HFFc6 (cell line): ENCODE results near the gene WTAP. TPM values are rescaled to one million over a fixed set of nuclear protein-coding genes. Genes with fewer than 3 reads are reported as not detected.

Experiments
- DNase-seq: peaks from one replicate; pipeline ENCODE4 v3.0.0-alpha.2; 2018
- H3K27ac Mint-ChIP-seq: 2 replicates; pipeline ENCODE4 v1.8.0; 2020; ENCODE audit warnings: mild to moderate bottlenecking, mixed read lengths
- H3K27me3 Mint-ChIP-seq: 2 replicates; pipeline ENCODE4 v1.8.0; 2021; ENCODE audit warnings: mild to moderate bottlenecking, moderate library complexity, mixed read lengths; ENCODE audit not compliant: insufficient read depth
- H3K36me3 Mint-ChIP-seq: 2 replicates; pipeline ENCODE4 v1.8.0; 2021; ENCODE audit warnings: low read depth, mixed read lengths
- H3K4me1 Mint-ChIP-seq: 2 replicates; pipeline ENCODE4 v1.8.0; 2020; ENCODE audit warnings: low read depth, mixed read lengths
- H3K4me3 Mint-ChIP-seq: 2 replicates; pipeline ENCODE4 v1.8.0; 2020; ENCODE audit warnings: mild to moderate bottlenecking, moderate library complexity, mixed read lengths
- H3K9me3 Mint-ChIP-seq: 2 replicates; pipeline ENCODE4 v1.8.0; 2020; ENCODE audit warnings: mild to moderate bottlenecking, mixed read lengths
- CTCF ChIP-seq: fragments of 200-600 bp; sonication (generic); IDR thresholded peaks from 2 replicates; pipeline ENCODE4 v1.5.0; 2021; ENCODE audit warnings: antibody characterized with exemption, mild to moderate bottlenecking
- total RNA-seq, 6 experiments: library from RNA; stranded (reverse); fragmentation: NEBNext Ultra II Directional; extraction: Animal tissue kit (Norgen Biotek cat#: 25700); gene quantifications; 2 replicates in 1 of 6; 3 replicates in 5 of 6; pipeline ENCODE4 v1.2.3, GENCODE V29; 2021

The WTAP gene
- total RNA-seq, 6 experiments from 2014 or later, result 64.0 to 73.5 (median 68.7) TPM

DNA sequence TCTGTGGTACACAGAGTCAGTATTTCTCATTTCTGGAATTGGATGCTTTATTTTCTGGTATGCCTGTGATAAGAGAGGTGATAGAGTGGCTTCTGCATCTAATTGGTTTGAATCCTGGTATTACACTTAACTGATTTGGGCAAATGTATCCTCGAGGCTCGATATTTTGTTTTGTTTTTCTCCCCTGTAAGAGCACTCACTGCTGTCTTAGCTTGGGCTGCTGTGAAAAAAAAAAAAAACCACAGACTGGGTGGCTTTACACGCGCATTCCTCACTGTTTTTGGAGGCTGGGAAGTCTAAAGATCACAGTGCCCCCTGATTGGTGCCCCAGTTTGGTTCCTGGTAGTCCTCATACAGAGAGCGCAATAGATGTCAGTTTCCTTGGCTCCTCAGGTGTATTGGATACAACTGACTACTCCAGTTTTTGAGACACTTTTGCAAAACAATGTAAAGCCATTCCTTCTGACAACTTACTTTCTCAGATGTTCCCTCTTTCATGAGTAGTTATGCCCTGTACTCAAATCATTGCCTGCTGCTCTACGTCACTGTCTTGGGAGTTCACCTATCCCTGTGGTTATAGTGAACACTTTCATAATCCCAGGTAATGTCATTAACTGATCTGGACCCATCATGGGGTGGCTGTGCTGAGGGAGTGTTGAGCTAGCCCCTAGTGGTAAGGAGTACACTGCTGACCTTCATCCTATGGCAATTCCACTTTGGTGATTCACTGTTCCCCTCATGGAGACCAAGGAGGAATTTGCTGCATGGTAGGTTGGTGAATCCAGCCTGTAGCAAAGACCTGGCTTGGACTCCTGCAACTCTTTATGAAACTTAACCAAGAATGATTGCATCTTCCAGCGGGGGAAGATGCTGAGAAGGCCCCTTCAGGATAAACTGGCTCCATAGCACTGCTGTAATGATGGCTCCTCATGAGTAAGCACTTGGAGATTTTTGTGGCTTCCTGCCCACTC lies 31.0 kb downstream of the WTAP start:
- H3K9me3 Mint-ChIP-seq, result no peaks in the 10 kb centered on the region
- H3K4me3 Mint-ChIP-seq, result peak overlapping the region; percentile 21; the same call in 1 of the 2 replicates
- peak; percentile 80 for DNase-seq
- peaks cover 47% of the 10 kb centered on the region for H3K4me1 Mint-ChIP-seq
- H3K36me3 Mint-ChIP-seq, result peaks cover 49% of the 10 kb centered on the region
- peaks cover 2% of the 10 kb centered on the region; the same call in 1 of the 2 replicates for H3K27me3 Mint-ChIP-seq
- H3K27ac Mint-ChIP-seq, result peak overlapping the region; percentile 86
- peak; percentile 67 for TF ChIP-seq CTCF

DNA sequence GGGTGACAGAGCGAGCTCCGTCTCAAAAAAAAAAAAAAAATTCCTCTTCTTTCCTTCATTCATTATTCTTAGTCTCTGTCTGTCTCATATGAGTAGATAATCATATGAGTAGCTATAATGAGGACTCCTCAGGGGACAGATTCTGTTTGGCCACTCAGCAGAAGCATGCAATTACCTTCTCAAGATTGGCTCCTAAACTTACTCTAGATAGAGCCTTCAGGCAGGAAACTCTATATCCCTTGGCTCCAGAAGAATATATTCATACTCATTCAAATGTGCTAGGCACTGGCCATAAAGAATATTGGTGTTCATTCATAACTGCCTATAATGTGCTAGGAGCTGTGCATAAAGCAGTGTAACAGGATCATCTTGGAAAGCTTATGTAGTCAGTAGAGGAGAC lies 32.3 kb downstream of the WTAP start:
- H3K4me3 Mint-ChIP-seq, result peak overlapping the region; percentile 21; the same call in 1 of the 2 replicates
- no peak for DNase-seq

GRCh38 chr6:159760602-159761057 lies 33.3 kb downstream of the WTAP start:
- H3K9me3 Mint-ChIP-seq, result no peaks in the 10 kb centered on the region
- no peak for TF ChIP-seq CTCF

More for the DNA sequence above, 32.3 kb downstream of the WTAP start:
- Mint-ChIP-seq H3K36me3 (peaks cover 50% of the 10 kb centered on the region), H3K27me3 (peaks cover 2% of the 10 kb centered on the region; the same call in 1 of the 2 replicates), H3K27ac (peak overlapping the region; percentile 84), H3K9me3 (no peaks in the 10 kb centered on the region), H3K4me1 (peaks cover 47% of the 10 kb centered on the region)
- no peak for TF ChIP-seq CTCF

DNA sequence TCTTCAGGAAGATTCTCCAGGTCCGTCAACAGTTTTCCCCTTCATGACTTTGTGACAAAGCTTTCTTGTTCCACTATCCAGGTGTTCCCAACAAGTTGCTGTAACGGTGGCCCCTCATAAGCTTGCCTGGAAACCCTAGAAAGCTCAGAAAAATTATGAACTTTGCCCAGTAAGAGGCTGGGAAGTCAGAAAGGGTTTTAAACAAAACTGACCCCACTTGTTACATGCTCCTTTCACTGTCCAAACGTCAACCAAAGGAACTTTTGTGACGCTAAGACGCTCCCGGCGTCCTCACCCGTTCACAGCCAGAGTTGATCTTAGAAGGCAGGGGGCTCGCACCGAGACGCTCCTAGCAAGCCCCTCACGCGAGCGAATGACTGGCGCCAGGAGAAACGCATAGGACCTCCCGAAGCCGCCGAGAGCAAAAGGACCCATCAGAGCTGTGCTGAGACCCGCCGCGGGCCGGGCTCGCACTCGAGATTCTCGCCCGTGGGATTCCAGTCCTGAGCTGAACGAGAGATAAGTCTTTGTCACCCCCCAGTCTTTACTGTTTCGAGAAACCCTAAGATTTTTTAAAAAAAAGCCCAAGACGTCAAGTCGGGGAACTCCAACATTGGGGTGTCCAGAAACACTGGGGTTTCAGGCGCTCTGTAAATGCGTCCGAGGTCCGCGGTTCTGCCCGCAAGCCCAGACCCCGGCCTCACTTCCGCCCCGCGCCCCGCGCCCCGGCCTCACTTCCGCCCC lies 34.0 kb downstream of the WTAP start:
- peaks cover 2% of the 10 kb centered on the region; the same call in 1 of the 2 replicates for H3K27me3 Mint-ChIP-seq
- H3K4me3 Mint-ChIP-seq, result peak overlapping the region; percentile 89
- DNase-seq, result no peak
- peaks cover 47% of the 10 kb centered on the region for H3K4me1 Mint-ChIP-seq
- no peak for TF ChIP-seq CTCF
- H3K36me3 Mint-ChIP-seq, result peaks cover 37% of the 10 kb centered on the region
- H3K27ac Mint-ChIP-seq, result peak overlapping the region; percentile 84
- H3K9me3 Mint-ChIP-seq, result no peaks in the 10 kb centered on the region

More at GRCh38 chr6:159760602-159761057, 33.3 kb downstream of the WTAP start:
- H3K36me3 Mint-ChIP-seq, result peaks cover 44% of the 10 kb centered on the region
- peaks cover 47% of the 10 kb centered on the region for H3K4me1 Mint-ChIP-seq
- peak overlapping the region; percentile 84 for H3K27ac Mint-ChIP-seq
- H3K4me3 Mint-ChIP-seq, result peak overlapping the region; percentile 89
- DNase-seq, result peak; percentile 60
- H3K27me3 Mint-ChIP-seq, result peaks cover 2% of the 10 kb centered on the region; the same call in 1 of the 2 replicates
